Immature natural killer cell (primary cell): Measurements from ENCODE around the gene CCBE1. TPM values are rescaled to one million over a fixed set of nuclear protein-coding genes. Genes with fewer than 3 reads are reported as not detected.

Experiments used
- DNase-seq, 3 donors: peaks; one replicate each; pipeline ENCODE4 v3.0.0; 2022; ENCODE audit warnings: mixed read lengths in 1 of 3
- H3K27ac Mint-ChIP-seq, 6 donors: one replicate each; pipeline ENCODE4 v1.8.0; 2020; ENCODE audit warnings: mixed read lengths in 6 of 6, mild to moderate bottlenecking in 5 of 6, inconsistent platforms in 4 of 6, moderate library complexity in 3 of 6
- H3K27me3 Mint-ChIP-seq, 3 donors: one replicate each; pipeline ENCODE4 v1.8.0; 2020 to 2021; ENCODE audit warnings: low read depth in 3 of 3, mild to moderate bottlenecking in 3 of 3, mixed read lengths in 3 of 3, moderate library complexity in 3 of 3, inconsistent platforms in 1 of 3
- H3K36me3 Mint-ChIP-seq, 3 donors: one replicate each; pipeline ENCODE4 v1.8.0; 2020; ENCODE audit warnings: mixed read lengths in 3 of 3, inconsistent platforms in 2 of 3, mild to moderate bottlenecking in 2 of 3
- H3K4me1 Mint-ChIP-seq, 2 donors: one replicate each; pipeline ENCODE4 v1.8.0; 2020; ENCODE audit warnings: inconsistent platforms in 2 of 2, mild to moderate bottlenecking in 2 of 2, mixed read lengths in 2 of 2, moderate library complexity in 1 of 2
- H3K4me3 Mint-ChIP-seq, 5 donors: one replicate each; pipeline ENCODE4 v1.8.0; 2020; ENCODE audit warnings: mild to moderate bottlenecking in 5 of 5, mixed read lengths in 5 of 5, inconsistent platforms in 3 of 5, moderate library complexity in 3 of 5
- H3K9me3 Mint-ChIP-seq, 6 donors: one replicate each; pipeline ENCODE4 v1.8.0; 2020; ENCODE audit warnings: mild to moderate bottlenecking in 6 of 6, mixed read lengths in 6 of 6, inconsistent platforms in 4 of 6, moderate library complexity in 3 of 6
- polyA plus RNA-seq, 3 donors: library from polyadenylated mRNA; unstranded; fragments of 300-500 nt; fragmentation: Illumina TruSeq; gene quantifications; one replicate each; pipeline ENCODE4 v1.2.3, GENCODE V29; 2021

Gene CCBE1
- polyA plus RNA-seq, 3 donors from 2014 or later = 0.03 to 0.25 TPM; not detected in 1

GRCh38 chr18:59665057-59666006, 31.9 kb downstream of the CCBE1 start:
- Mint-ChIP-seq H3K4me3 (no peak overlapping the region), H3K27ac (no peak overlapping the region), H3K4me1 (no peaks in the 10 kb centered on the region), H3K27me3 (peaks cover 0 to 3% (median 2%) of the 10 kb centered on the region in 3 donors), H3K36me3 (no peaks in the 10 kb centered on the region), H3K9me3 (peaks cover 0 to 13% (median 0%) of the 10 kb centered on the region in 6 donors)
- no peak for DNase-seq

- Mint-ChIP-seq H3K4me3 (no peak overlapping the region), H3K27ac (no peak overlapping the region), H3K4me1 (no peaks in the 10 kb centered on the region), H3K36me3 (no peaks in the 10 kb centered on the region), H3K9me3 (peaks cover 0 to 11% (median 0%) of the 10 kb centered on the region in 6 donors), H3K27me3 (peaks cover 0 to 3% (median 2%) of the 10 kb centered on the region in 3 donors)
- no peak for DNase-seq
These were observed 32.9 kb downstream of the CCBE1 start for GRCh38 chr18:59664329-59664728.

GRCh38 chr18:59663096-59663495, 34.1 kb downstream of the CCBE1 start:
- DNase-seq = no peak
- Mint-ChIP-seq H3K9me3 (peaks cover 0 to 11% (median 0%) of the 10 kb centered on the region in 6 donors), H3K36me3 (no peaks in the 10 kb centered on the region), H3K27ac (no peak overlapping the region), H3K27me3 (peaks cover 0 to 2% (median 2%) of the 10 kb centered on the region in 3 donors), H3K4me3 (no peak overlapping the region), H3K4me1 (no peaks in the 10 kb centered on the region)

- Mint-ChIP-seq H3K4me1 (no peaks in the 10 kb centered on the region), H3K4me3 (no peak overlapping the region), H3K27me3 (peaks cover 0 to 2% (median 2%) of the 10 kb centered on the region in 3 donors), H3K9me3 (peaks cover 0 to 11% (median 0%) of the 10 kb centered on the region in 6 donors), H3K36me3 (no peaks in the 10 kb centered on the region), H3K27ac (no peak overlapping the region)
- no peak for DNase-seq
These were observed 35.1 kb downstream of the CCBE1 start for GRCh38 chr18:59661891-59662701.

GRCh38 chr18:59660786-59661743, 36.2 kb downstream of the CCBE1 start:
- no peak for DNase-seq
- H3K4me3 Mint-ChIP-seq = no peak overlapping the region
- H3K27ac Mint-ChIP-seq = no peak overlapping the region
- H3K27me3 Mint-ChIP-seq = peaks cover 0 to 2% (median 2%) of the 10 kb centered on the region in 3 donors
- peaks cover 0 to 11% (median 0%) of the 10 kb centered on the region in 6 donors for H3K9me3 Mint-ChIP-seq
- H3K4me1 Mint-ChIP-seq = no peaks in the 10 kb centered on the region
- H3K36me3 Mint-ChIP-seq = no peaks in the 10 kb centered on the region

- H3K9me3 Mint-ChIP-seq = peaks cover 0 to 8% (median 0%) of the 10 kb centered on the region in 6 donors
- no peak for DNase-seq
- no peak overlapping the region for H3K27ac Mint-ChIP-seq
- peaks cover 0 to 2% (median 2%) of the 10 kb centered on the region in 3 donors for H3K27me3 Mint-ChIP-seq
- no peak overlapping the region for H3K4me3 Mint-ChIP-seq
- no peaks in the 10 kb centered on the region for H3K36me3 Mint-ChIP-seq
- no peaks in the 10 kb centered on the region for H3K4me1 Mint-ChIP-seq
These were observed 36.9 kb downstream of the CCBE1 start for GRCh38 chr18:59660366-59660765.

- no peaks in the 10 kb centered on the region for H3K36me3 Mint-ChIP-seq
- no peaks in the 10 kb centered on the region for H3K4me1 Mint-ChIP-seq
- H3K9me3 Mint-ChIP-seq = peaks cover 0 to 5% (median 0%) of the 10 kb centered on the region in 6 donors
- no peak overlapping the region for H3K4me3 Mint-ChIP-seq
- DNase-seq = no peak
- H3K27me3 Mint-ChIP-seq = peaks cover 0 to 2% (median 1%) of the 10 kb centered on the region in 3 donors
- H3K27ac Mint-ChIP-seq = no peak overlapping the region
These were observed 37.6 kb downstream of the CCBE1 start for GRCh38 chr18:59659508-59660170.

- H3K27ac Mint-ChIP-seq = no peak overlapping the region
These were observed 38.3 kb downstream of the CCBE1 start for GRCh38 chr18:59658941-59659340.

GRCh38 chr18:59657012-59657411, 40.2 kb downstream of the CCBE1 start:
- Mint-ChIP-seq H3K27me3 (peaks cover 0 to 3% (median 3%) of the 10 kb centered on the region in 3 donors), H3K9me3 (no peaks in the 10 kb centered on the region), H3K4me1 (no peaks in the 10 kb centered on the region), H3K4me3 (no peak overlapping the region), H3K36me3 (no peaks in the 10 kb centered on the region), H3K27ac (no peak overlapping the region)
- DNase-seq = no peak

More at GRCh38 chr18:59658941-59659340, 38.3 kb downstream of the CCBE1 start:
- H3K27me3 Mint-ChIP-seq = peaks cover 0 to 2% (median 0%) of the 10 kb centered on the region in 3 donors
- H3K36me3 Mint-ChIP-seq = no peaks in the 10 kb centered on the region
- H3K9me3 Mint-ChIP-seq = no peaks in the 10 kb centered on the region
- H3K4me3 Mint-ChIP-seq = no peak overlapping the region
- DNase-seq = no peak
- H3K4me1 Mint-ChIP-seq = no peaks in the 10 kb centered on the region

- DNase-seq = no peak
- H3K27ac Mint-ChIP-seq = no peak overlapping the region
- H3K4me3 Mint-ChIP-seq = no peak overlapping the region
- no peaks in the 10 kb centered on the region for H3K4me1 Mint-ChIP-seq
- peaks cover 0 to 4% (median 3%) of the 10 kb centered on the region in 3 donors for H3K27me3 Mint-ChIP-seq
- no peaks in the 10 kb centered on the region for H3K36me3 Mint-ChIP-seq
- no peaks in the 10 kb centered on the region for H3K9me3 Mint-ChIP-seq
These were observed 40.8 kb downstream of the CCBE1 start for GRCh38 chr18:59656373-59656887.

- Mint-ChIP-seq H3K4me3 (no peak overlapping the region), H3K27ac (no peak overlapping the region), H3K9me3 (peaks cover 0 to 2% (median 0%) of the 10 kb centered on the region in 6 donors), H3K4me1 (no peaks in the 10 kb centered on the region), H3K27me3 (peaks cover 0 to 4% (median 3%) of the 10 kb centered on the region in 3 donors), H3K36me3 (no peaks in the 10 kb centered on the region)
- no peak for DNase-seq
These were observed 41.5 kb downstream of the CCBE1 start for GRCh38 chr18:59655676-59656075.

- Mint-ChIP-seq H3K9me3 (peaks cover 0 to 2% (median 0%) of the 10 kb centered on the region in 6 donors), H3K4me1 (no peaks in the 10 kb centered on the region), H3K36me3 (no peaks in the 10 kb centered on the region), H3K4me3 (no peak overlapping the region), H3K27ac (no peak overlapping the region), H3K27me3 (peaks cover 0 to 6% (median 2%) of the 10 kb centered on the region in 3 donors)
- no peak for DNase-seq
These were observed 46.2 kb downstream of the CCBE1 start for GRCh38 chr18:59651071-59651470.
